ENCODE data around the gene IFITM2.

DNA sequence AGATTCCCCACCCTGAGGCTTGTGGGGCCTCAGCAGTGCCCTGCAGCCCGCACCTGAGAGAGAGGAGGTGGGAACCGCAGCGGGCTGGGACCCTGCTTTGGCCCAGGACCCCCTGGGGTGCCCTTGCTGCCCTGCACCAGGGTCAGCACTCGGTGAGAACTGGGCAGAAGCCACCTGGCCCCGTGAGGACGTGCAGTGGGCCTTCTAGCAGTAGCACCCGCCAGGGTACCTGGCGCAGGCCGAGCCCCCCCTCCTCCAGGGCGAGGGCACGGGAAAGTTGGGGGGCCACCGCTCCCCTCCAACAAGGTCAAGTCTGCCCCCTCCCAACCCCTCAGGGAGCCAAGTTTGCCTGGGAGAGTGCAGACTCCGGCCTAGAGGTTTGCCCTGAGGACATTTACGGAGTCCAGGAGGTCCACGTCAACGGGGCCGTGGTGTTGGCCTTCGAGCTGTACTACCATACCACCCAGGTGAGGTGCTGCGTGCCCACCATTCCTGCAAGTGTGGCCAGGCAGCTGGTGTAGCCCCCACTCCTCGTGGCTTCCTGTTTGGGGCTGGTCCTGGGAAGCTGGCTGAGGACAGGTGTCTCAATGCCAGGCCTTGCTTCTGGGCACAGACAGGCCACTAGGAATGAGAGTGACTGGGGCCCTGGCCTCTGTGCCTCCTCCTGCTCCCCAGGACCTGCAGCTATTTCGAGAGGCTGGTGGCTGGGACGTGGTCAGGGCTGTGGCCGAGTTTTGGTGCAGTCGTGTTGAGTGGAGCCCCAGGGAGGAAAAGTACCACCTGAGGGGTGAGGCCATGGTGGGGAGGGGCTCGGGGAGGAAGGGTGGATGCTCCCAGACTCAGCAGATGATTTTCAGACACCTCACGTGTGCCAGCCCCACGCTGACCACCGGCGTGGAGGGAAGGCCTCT is 15.2 kb upstream of the IFITM2 start:
- TF ChIP-seq, protein P1, sequence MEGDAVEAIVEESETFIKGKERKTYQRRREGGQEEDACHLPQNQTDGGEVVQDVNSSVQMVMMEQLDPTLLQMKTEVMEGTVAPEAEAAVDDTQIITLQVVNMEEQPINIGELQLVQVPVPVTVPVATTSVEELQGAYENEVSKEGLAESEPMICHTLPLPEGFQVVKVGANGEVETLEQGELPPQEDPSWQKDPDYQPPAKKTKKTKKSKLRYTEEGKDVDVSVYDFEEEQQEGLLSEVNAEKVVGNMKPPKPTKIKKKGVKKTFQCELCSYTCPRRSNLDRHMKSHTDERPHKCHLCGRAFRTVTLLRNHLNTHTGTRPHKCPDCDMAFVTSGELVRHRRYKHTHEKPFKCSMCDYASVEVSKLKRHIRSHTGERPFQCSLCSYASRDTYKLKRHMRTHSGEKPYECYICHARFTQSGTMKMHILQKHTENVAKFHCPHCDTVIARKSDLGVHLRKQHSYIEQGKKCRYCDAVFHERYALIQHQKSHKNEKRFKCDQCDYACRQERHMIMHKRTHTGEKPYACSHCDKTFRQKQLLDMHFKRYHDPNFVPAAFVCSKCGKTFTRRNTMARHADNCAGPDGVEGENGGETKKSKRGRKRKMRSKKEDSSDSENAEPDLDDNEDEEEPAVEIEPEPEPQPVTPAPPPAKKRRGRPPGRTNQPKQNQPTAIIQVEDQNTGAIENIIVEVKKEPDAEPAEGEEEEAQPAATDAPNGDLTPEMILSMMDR (optimal IDR thresholded peaks at IDR 0.05 in 1 of 3, IDR thresholded peaks at IDR 0.05 in 1 of 3, conservative IDR thresholded peaks at IDR 0.05 in 1 of 3; ENCODE audit: extremely low read depth in 1 of 3, insufficient read depth in 2 of 3, low read length in 3 of 3) = no peak
- no peak for TF ChIP-seq EZH2 (IDR thresholded peaks at IDR 0.05; ENCODE audit: low read length)
